ENCODE results near the gene PDE1C.

The PDE1C gene

GRCh38 chr7:31741852-31742251 lies 328.4 kb downstream of the PDE1C start:
- no peak overlapping the region for H2BK120ac ChIP-seq (ENCODE audit: low read depth, low read length)
- H3K79me1 ChIP-seq (replicated peaks; ENCODE audit: low read length, poor library complexity, severe bottlenecking): no peaks in the 10 kb centered on the region
- no peaks in the 10 kb centered on the region for H3K36me3 ChIP-seq (ENCODE audit: control insufficient read depth in 1 of 2, insufficient read depth in 2 of 2, low read depth in 1 of 2, low read length in 2 of 2)
- H3K27ac ChIP-seq (ENCODE audit: low read length, poor library complexity, severe bottlenecking): no peak overlapping the region
- no peak overlapping the region for H3K4me3 ChIP-seq (ENCODE audit: insufficient read depth in 1 of 2, low read depth in 1 of 2, low read length in 2 of 2)
- no peak overlapping the region for H3K14ac ChIP-seq (ENCODE audit: low read length in 2 of 2)
- 86% methylated on average over 4 of the region's 4 CpGs for WGBS
- H3K23ac ChIP-seq (ENCODE audit: low read length in 2 of 2): no peak overlapping the region
- H4K8ac ChIP-seq (ENCODE audit: low read length): no peak overlapping the region
- DNase-seq: no peak
- no peak overlapping the region for H3K9ac ChIP-seq (ENCODE audit: low read length)
- H2AFZ ChIP-seq (ENCODE audit: low read depth, low read length): no peak overlapping the region
- H3K4ac ChIP-seq (ENCODE audit: low read depth in 1 of 2, low read length in 2 of 2): no peak overlapping the region
- H3K18ac ChIP-seq (ENCODE audit: low read depth in 1 of 2, low read length in 2 of 2): no peak overlapping the region
- H2AK5ac ChIP-seq (ENCODE audit: low read length, severe bottlenecking): no peak overlapping the region
- H3K4me2 ChIP-seq (ENCODE audit: low read length, poor library complexity, severe bottlenecking): no peak overlapping the region
- no peaks in the 10 kb centered on the region for H3K27me3 ChIP-seq (ENCODE audit: control insufficient read depth in 1 of 2, insufficient read depth in 1 of 2, low read length in 2 of 2)
- H4K91ac ChIP-seq (ENCODE audit: low read length): no peak overlapping the region
- H3K9me3 ChIP-seq (ENCODE audit: control insufficient read depth, low read length): no peaks in the 10 kb centered on the region
- H3K4me1 ChIP-seq (ENCODE audit: control insufficient read depth, insufficient read depth, low read depth, low read length): no peaks in the 10 kb centered on the region
- no peak overlapping the region for H2BK12ac ChIP-seq (ENCODE audit: low read length in 2 of 2)
- H2BK5ac ChIP-seq (ENCODE audit: low read depth, low read length, poor library complexity, severe bottlenecking): no peak overlapping the region
- no peak overlapping the region for H2BK15ac ChIP-seq (ENCODE audit: low read depth, poor library complexity, severe bottlenecking)

- Histone ChIP-seq H3K9me3 (ENCODE audit: control insufficient read depth, low read length) (no peaks in the 10 kb centered on the region), H3K23ac (ENCODE audit: low read length in 2 of 2) (no peak overlapping the region), H3K14ac (ENCODE audit: low read length in 2 of 2) (no peak overlapping the region), H3K36me3 (ENCODE audit: control insufficient read depth in 1 of 2, insufficient read depth in 2 of 2, low read depth in 1 of 2, low read length in 2 of 2) (no peaks in the 10 kb centered on the region), H3K4me1 (ENCODE audit: control insufficient read depth, insufficient read depth, low read depth, low read length) (no peaks in the 10 kb centered on the region), H2AK5ac (ENCODE audit: low read length, severe bottlenecking) (no peak overlapping the region), H3K18ac (ENCODE audit: low read depth in 1 of 2, low read length in 2 of 2) (no peak overlapping the region), H2BK120ac (ENCODE audit: low read depth, low read length) (no peak overlapping the region), H4K8ac (ENCODE audit: low read length) (no peak overlapping the region), H2BK12ac (ENCODE audit: low read length in 2 of 2) (no peak overlapping the region), H3K4me2 (ENCODE audit: low read length, poor library complexity, severe bottlenecking) (no peak overlapping the region), H3K4ac (ENCODE audit: low read depth in 1 of 2, low read length in 2 of 2) (no peak overlapping the region), H3K9ac (ENCODE audit: low read length) (no peak overlapping the region), H3K27ac (ENCODE audit: low read length, poor library complexity, severe bottlenecking) (no peak overlapping the region), H2BK5ac (ENCODE audit: low read depth, low read length, poor library complexity, severe bottlenecking) (no peak overlapping the region), H2AFZ (ENCODE audit: low read depth, low read length) (peak overlapping the region; percentile 80), H3K27me3 (ENCODE audit: control insufficient read depth in 1 of 2, insufficient read depth in 1 of 2, low read length in 2 of 2) (no peaks in the 10 kb centered on the region), H2BK15ac (ENCODE audit: low read depth, poor library complexity, severe bottlenecking) (no peak overlapping the region), H3K4me3 (ENCODE audit: insufficient read depth in 1 of 2, low read depth in 1 of 2, low read length in 2 of 2) (no peak overlapping the region), H4K91ac (ENCODE audit: low read length) (no peak overlapping the region), H3K79me1 (replicated peaks; ENCODE audit: low read length, poor library complexity, severe bottlenecking) (no peaks in the 10 kb centered on the region)
- WGBS: 51% methylated on average over 10 of the region's 11 CpGs
- DNase-seq: peak; percentile 67
Measured at GRCh38 chr7:31735991-31736982, 333.9 kb downstream of the PDE1C start.

- Histone ChIP-seq H3K9me3 (ENCODE audit: control insufficient read depth, low read length) (no peaks in the 10 kb centered on the region), H3K36me3 (ENCODE audit: control insufficient read depth in 1 of 2, insufficient read depth in 2 of 2, low read depth in 1 of 2, low read length in 2 of 2) (no peaks in the 10 kb centered on the region), H2BK15ac (ENCODE audit: low read depth, poor library complexity, severe bottlenecking) (no peak overlapping the region), H3K27ac (ENCODE audit: low read length, poor library complexity, severe bottlenecking) (no peak overlapping the region), H3K23ac (ENCODE audit: low read length in 2 of 2) (no peak overlapping the region), H3K4me1 (ENCODE audit: control insufficient read depth, insufficient read depth, low read depth, low read length) (no peaks in the 10 kb centered on the region), H2AFZ (ENCODE audit: low read depth, low read length) (no peak overlapping the region), H4K8ac (ENCODE audit: low read length) (no peak overlapping the region), H2AK5ac (ENCODE audit: low read length, severe bottlenecking) (no peak overlapping the region), H3K9ac (ENCODE audit: low read length) (no peak overlapping the region), H3K4ac (ENCODE audit: low read depth in 1 of 2, low read length in 2 of 2) (no peak overlapping the region), H2BK120ac (ENCODE audit: low read depth, low read length) (no peak overlapping the region), H4K91ac (ENCODE audit: low read length) (no peak overlapping the region), H3K4me2 (ENCODE audit: low read length, poor library complexity, severe bottlenecking) (no peak overlapping the region), H3K14ac (ENCODE audit: low read length in 2 of 2) (no peak overlapping the region), H3K79me1 (replicated peaks; ENCODE audit: low read length, poor library complexity, severe bottlenecking) (no peaks in the 10 kb centered on the region), H3K4me3 (ENCODE audit: insufficient read depth in 1 of 2, low read depth in 1 of 2, low read length in 2 of 2) (no peak overlapping the region), H2BK5ac (ENCODE audit: low read depth, low read length, poor library complexity, severe bottlenecking) (no peak overlapping the region), H3K27me3 (ENCODE audit: control insufficient read depth in 1 of 2, insufficient read depth in 1 of 2, low read length in 2 of 2) (no peaks in the 10 kb centered on the region), H3K18ac (ENCODE audit: low read depth in 1 of 2, low read length in 2 of 2) (no peak overlapping the region), H2BK12ac (ENCODE audit: low read length in 2 of 2) (no peak overlapping the region)
- 94% methylated on average over 3 of the region's 5 CpGs for WGBS
- no peak for DNase-seq
Measured at GRCh38 chr7:31734456-31734855, 335.8 kb downstream of the PDE1C start.

GRCh38 chr7:31729195-31729804 lies 340.9 kb downstream of the PDE1C start:
- Histone ChIP-seq H3K9ac (ENCODE audit: low read length) (no peak overlapping the region), H3K4me1 (ENCODE audit: control insufficient read depth, insufficient read depth, low read depth, low read length) (no peaks in the 10 kb centered on the region), H3K23ac (ENCODE audit: low read length in 2 of 2) (no peak overlapping the region), H3K79me1 (replicated peaks; ENCODE audit: low read length, poor library complexity, severe bottlenecking) (no peaks in the 10 kb centered on the region), H3K4me3 (ENCODE audit: insufficient read depth in 1 of 2, low read depth in 1 of 2, low read length in 2 of 2) (no peak overlapping the region), H3K14ac (ENCODE audit: low read length in 2 of 2) (no peak overlapping the region), H3K4ac (ENCODE audit: low read depth in 1 of 2, low read length in 2 of 2) (no peak overlapping the region), H2BK5ac (ENCODE audit: low read depth, low read length, poor library complexity, severe bottlenecking) (no peak overlapping the region), H3K4me2 (ENCODE audit: low read length, poor library complexity, severe bottlenecking) (no peak overlapping the region), H3K27ac (ENCODE audit: low read length, poor library complexity, severe bottlenecking) (no peak overlapping the region), H3K27me3 (ENCODE audit: control insufficient read depth in 1 of 2, insufficient read depth in 1 of 2, low read length in 2 of 2) (no peaks in the 10 kb centered on the region), H3K18ac (ENCODE audit: low read depth in 1 of 2, low read length in 2 of 2) (no peak overlapping the region), H2BK120ac (ENCODE audit: low read depth, low read length) (no peak overlapping the region), H2BK15ac (ENCODE audit: low read depth, poor library complexity, severe bottlenecking) (no peak overlapping the region), H2AK5ac (ENCODE audit: low read length, severe bottlenecking) (no peak overlapping the region), H4K91ac (ENCODE audit: low read length) (no peak overlapping the region), H2BK12ac (ENCODE audit: low read length in 2 of 2) (no peak overlapping the region), H3K36me3 (ENCODE audit: control insufficient read depth in 1 of 2, insufficient read depth in 2 of 2, low read depth in 1 of 2, low read length in 2 of 2) (no peaks in the 10 kb centered on the region), H4K8ac (ENCODE audit: low read length) (no peak overlapping the region), H2AFZ (ENCODE audit: low read depth, low read length) (no peak overlapping the region), H3K9me3 (ENCODE audit: control insufficient read depth, low read length) (no peaks in the 10 kb centered on the region)
- 55% methylated on average over 3 of the region's 3 CpGs for WGBS
- no peak for DNase-seq

Data from mesenchymal stem cell (in vitro differentiated cells and primary cell).